HL-60 (cell line): ENCODE data around the gene PTGES3L.

ENCODE experiments used
- DNase-seq, 2 experiments: peaks; one replicate each; pipeline ENCODE4 v3.0.0-alpha.2; 2010 to 2020; ENCODE audit warnings: low read depth in 1 of 2, low spot score in 1 of 2
- H3K27ac ChIP-seq: fragments of 250-450 bp; sonication (Bioruptor Pico); replicated peaks from 2 replicates; pipeline ENCODE4 v1.5.1; 2020; ENCODE audit warnings: mild to moderate bottlenecking, moderate library complexity
- H3K27me3 ChIP-seq: fragments of 250-450 bp; sonication (Bioruptor Pico); 2 replicates; pipeline ENCODE4 v1.5.1; 2021; ENCODE audit warnings: mild to moderate bottlenecking, moderate library complexity; ENCODE audit not compliant: insufficient read depth, poor library complexity, severe bottlenecking
- H3K4me3 ChIP-seq: replicated peaks from 2 replicates; pipeline ENCODE4 v1.5.1; 2011; ENCODE audit warnings: mild to moderate bottlenecking, control low read depth, low read length; ENCODE audit not compliant: insufficient read depth
- GABPA ChIP-seq: IDR thresholded peaks from 2 replicates; pipeline ENCODE4 v1.6.1; 2012; ENCODE audit warnings: low read depth
- POLR2AphosphoS5 ChIP-seq: IDR thresholded peaks from 2 replicates; pipeline ENCODE4 v1.6.1; 2012; ENCODE audit warnings: low read depth
- REST ChIP-seq: IDR thresholded peaks from 2 replicates; pipeline ENCODE4 v1.6.1; 2012; ENCODE audit warnings: low read depth; ENCODE audit not compliant: insufficient replicate concordance
- SPI1 ChIP-seq: IDR thresholded peaks from 2 replicates; pipeline ENCODE4 v1.6.1; 2012; ENCODE audit warnings: low read depth, mild to moderate bottlenecking, borderline replicate concordance
- TF ChIP-seq, protein P1 (sequence below): IDR thresholded peaks from one replicate; pipeline ENCODE4 v1.5.1; 2011; ENCODE audit warnings: low read length, control low read depth, inconsistent platforms; ENCODE audit not compliant: insufficient read depth

The PTGES3L gene

GRCh38 chr17:43011728-43012472, 32.0 kb upstream of the PTGES3L start:
- TF ChIP-seq SPI1 (no peak), REST (no peak), GABPA (no peak), POLR2AphosphoS5 (no peak)
- TF ChIP-seq, protein P1, sequence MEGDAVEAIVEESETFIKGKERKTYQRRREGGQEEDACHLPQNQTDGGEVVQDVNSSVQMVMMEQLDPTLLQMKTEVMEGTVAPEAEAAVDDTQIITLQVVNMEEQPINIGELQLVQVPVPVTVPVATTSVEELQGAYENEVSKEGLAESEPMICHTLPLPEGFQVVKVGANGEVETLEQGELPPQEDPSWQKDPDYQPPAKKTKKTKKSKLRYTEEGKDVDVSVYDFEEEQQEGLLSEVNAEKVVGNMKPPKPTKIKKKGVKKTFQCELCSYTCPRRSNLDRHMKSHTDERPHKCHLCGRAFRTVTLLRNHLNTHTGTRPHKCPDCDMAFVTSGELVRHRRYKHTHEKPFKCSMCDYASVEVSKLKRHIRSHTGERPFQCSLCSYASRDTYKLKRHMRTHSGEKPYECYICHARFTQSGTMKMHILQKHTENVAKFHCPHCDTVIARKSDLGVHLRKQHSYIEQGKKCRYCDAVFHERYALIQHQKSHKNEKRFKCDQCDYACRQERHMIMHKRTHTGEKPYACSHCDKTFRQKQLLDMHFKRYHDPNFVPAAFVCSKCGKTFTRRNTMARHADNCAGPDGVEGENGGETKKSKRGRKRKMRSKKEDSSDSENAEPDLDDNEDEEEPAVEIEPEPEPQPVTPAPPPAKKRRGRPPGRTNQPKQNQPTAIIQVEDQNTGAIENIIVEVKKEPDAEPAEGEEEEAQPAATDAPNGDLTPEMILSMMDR: no peak

GRCh38 chr17:43010667-43011308, 30.9 kb upstream of the PTGES3L start:
- DNase-seq: no peak
- TF ChIP-seq, protein P1: no peak
- no peak for TF ChIP-seq POLR2AphosphoS5
- TF ChIP-seq REST: no peak
- no peaks in the 10 kb centered on the region for H3K27me3 ChIP-seq
- H3K27ac ChIP-seq: no peak overlapping the region
- H3K4me3 ChIP-seq: no peak overlapping the region

More at GRCh38 chr17:43011728-43012472, 32.0 kb upstream of the PTGES3L start:
- Histone ChIP-seq H3K4me3 (no peak overlapping the region), H3K27ac (no peak overlapping the region), H3K27me3 (no peaks in the 10 kb centered on the region)
- DNase-seq: no peak

DNA sequence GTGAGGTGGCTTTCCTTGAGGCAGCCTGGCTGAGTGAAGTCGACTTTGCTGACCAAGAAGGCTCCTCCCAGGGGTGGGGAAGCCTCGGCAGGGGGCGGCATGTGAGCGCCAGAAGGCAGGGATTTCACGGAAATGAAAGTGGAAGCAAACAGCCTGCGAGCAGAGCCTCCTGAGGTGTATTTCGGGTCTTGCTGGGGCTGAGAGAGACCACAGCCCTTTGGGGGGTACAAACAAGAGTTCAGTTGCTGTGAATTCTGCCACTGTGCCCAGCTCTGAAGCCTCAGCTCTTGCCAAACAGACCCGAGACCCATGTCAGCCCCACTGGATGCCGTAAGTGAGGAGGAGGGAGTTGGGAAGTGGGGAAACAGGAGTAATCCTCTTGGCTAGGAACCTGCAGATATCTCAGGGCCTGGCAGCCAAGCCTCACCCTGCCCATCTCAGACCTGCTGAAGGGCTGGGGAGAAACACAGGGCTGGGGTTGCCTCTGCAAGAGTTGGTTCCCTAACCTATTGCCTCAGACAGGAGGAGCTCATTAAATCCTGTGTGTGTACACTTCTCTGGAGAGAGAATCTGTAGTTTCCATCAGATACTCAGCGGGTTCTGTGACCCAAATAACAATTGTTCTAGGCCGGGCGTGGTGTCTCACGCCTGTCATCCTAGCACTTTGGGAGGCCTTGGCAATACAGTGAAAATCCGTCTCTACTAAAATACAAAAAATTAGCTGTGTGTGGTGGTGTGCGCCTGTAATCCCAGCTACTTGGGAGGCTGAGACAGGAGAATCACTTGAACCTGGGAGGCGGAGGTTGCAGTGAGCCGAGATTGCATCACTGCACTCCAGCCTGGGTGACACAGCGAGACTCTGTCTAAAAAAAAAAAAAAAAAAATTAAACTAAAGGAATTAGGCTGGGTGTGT, 27.0 kb upstream of the PTGES3L start, which contains the start of gene IFI35:
TSS of gene IFI35 (plus strand) at position 146 of the 913 bp plus-strand sequence. CDS start at position 310, 164 bp downstream.
- Histone ChIP-seq H3K27me3 (no peaks in the 10 kb centered on the region), H3K4me3 (peak within 1 kb of the TSS; percentile 50), H3K27ac (peak within 1 kb of the TSS; percentile 85)
- peak in 1 of 2 experiments; percentile 90 for DNase-seq
- TF ChIP-seq, protein P1: peak; percentile 23
- TF ChIP-seq POLR2AphosphoS5: no peak; the same call in 1 of the 2 replicates
